GM23338 (cell line): ENCODE measurements around the gene MS4A15.

ENCODE experiments used
- CREB1 ChIP-seq: fragments of 250-450 bp; sonication (Bioruptor Pico); IDR thresholded peaks from 2 replicates; pipeline ENCODE4 v1.5.0; 2020; ENCODE audit warnings: low read depth, mild to moderate bottlenecking, moderate library complexity
- ETS1 ChIP-seq: IDR thresholded peaks from 2 replicates; pipeline ENCODE4 v1.6.1; 2016; ENCODE audit warnings: antibody characterized with exemption
- EZH2 ChIP-seq: fragments of 200-600 bp; sonication (generic); IDR thresholded peaks from one replicate; pipeline ENCODE4 v1.8.0; 2017; ENCODE audit warnings: antibody characterized with exemption, mild to moderate bottlenecking, low read depth; ENCODE audit not compliant: unreplicated experiment
- EZH2phosphoT487 ChIP-seq: fragments of 200-600 bp; sonication (generic); IDR thresholded peaks from one replicate; pipeline ENCODE4 v1.8.1; 2018; ENCODE audit warnings: antibody characterized with exemption; ENCODE audit not compliant: unreplicated experiment
- JUNB ChIP-seq: IDR thresholded peaks from one replicate; pipeline ENCODE4 v1.6.1; 2016; ENCODE audit warnings: antibody characterized with exemption; ENCODE audit not compliant: unreplicated experiment
- NANOG ChIP-seq: IDR thresholded peaks from 2 replicates; pipeline ENCODE4 v1.6.1; 2016; ENCODE audit warnings: antibody characterized with exemption, borderline replicate concordance
- POLR2AphosphoS5 ChIP-seq: IDR thresholded peaks from 2 replicates; pipeline ENCODE4 v1.6.1; 2016; ENCODE audit warnings: antibody characterized with exemption, low read depth
- STAT1 ChIP-seq: IDR thresholded peaks from one replicate; pipeline ENCODE4 v1.6.1; 2016; ENCODE audit warnings: antibody characterized with exemption; ENCODE audit not compliant: unreplicated experiment
- ZNF114 ChIP-seq: fragments of 250-450 bp; sonication (Bioruptor Pico); IDR thresholded peaks from 2 replicates; pipeline ENCODE4 v1.5.0; 2020; ENCODE audit warnings: mild to moderate bottlenecking, moderate library complexity
- ZNF331 ChIP-seq: fragments of 250-450 bp; sonication (Bioruptor Pico); IDR thresholded peaks from 2 replicates; pipeline ENCODE4 v1.5.0; 2020; ENCODE audit warnings: low read depth, mild to moderate bottlenecking, moderate library complexity
- ZNF462 ChIP-seq: fragments of 250-450 bp; sonication (Bioruptor Pico); IDR thresholded peaks from 2 replicates; pipeline ENCODE4 v1.5.0; 2020; ENCODE audit warnings: mild to moderate bottlenecking, moderate library complexity
- TF ChIP-seq, protein P1 (sequence below), 2 experiments: fragments of 200-600 bp in 1 of 2; sonication (generic) in 1 of 2; conservative IDR thresholded peaks; 2 replicates each; pipeline versions ENCODE4 v1.5.1 to v1.6.1; 2016 to 2017; ENCODE audit warnings: antibody characterized with exemption in 2 of 2, low read depth in 2 of 2, mild to moderate bottlenecking in 2 of 2, moderate library complexity in 1 of 2
- TF ChIP-seq, protein P2 (sequence below): IDR thresholded peaks from one replicate; pipeline ENCODE4 v1.6.1; 2018; ENCODE audit warnings: antibody characterized with exemption; ENCODE audit not compliant: unreplicated experiment

- TF ChIP-seq EZH2, result no peak
- TF ChIP-seq JUNB, result no peak
- TF ChIP-seq, protein P1, sequence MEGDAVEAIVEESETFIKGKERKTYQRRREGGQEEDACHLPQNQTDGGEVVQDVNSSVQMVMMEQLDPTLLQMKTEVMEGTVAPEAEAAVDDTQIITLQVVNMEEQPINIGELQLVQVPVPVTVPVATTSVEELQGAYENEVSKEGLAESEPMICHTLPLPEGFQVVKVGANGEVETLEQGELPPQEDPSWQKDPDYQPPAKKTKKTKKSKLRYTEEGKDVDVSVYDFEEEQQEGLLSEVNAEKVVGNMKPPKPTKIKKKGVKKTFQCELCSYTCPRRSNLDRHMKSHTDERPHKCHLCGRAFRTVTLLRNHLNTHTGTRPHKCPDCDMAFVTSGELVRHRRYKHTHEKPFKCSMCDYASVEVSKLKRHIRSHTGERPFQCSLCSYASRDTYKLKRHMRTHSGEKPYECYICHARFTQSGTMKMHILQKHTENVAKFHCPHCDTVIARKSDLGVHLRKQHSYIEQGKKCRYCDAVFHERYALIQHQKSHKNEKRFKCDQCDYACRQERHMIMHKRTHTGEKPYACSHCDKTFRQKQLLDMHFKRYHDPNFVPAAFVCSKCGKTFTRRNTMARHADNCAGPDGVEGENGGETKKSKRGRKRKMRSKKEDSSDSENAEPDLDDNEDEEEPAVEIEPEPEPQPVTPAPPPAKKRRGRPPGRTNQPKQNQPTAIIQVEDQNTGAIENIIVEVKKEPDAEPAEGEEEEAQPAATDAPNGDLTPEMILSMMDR (conservative IDR thresholded peaks at IDR 0.05; ENCODE audit: low read depth in 2 of 2), result no peak
- TF ChIP-seq POLR2AphosphoS5, result no peak
- TF ChIP-seq ZNF331 (CRISPR knock-in tag), result no peak
- no peak for TF ChIP-seq CREB1
- TF ChIP-seq, protein P2, sequence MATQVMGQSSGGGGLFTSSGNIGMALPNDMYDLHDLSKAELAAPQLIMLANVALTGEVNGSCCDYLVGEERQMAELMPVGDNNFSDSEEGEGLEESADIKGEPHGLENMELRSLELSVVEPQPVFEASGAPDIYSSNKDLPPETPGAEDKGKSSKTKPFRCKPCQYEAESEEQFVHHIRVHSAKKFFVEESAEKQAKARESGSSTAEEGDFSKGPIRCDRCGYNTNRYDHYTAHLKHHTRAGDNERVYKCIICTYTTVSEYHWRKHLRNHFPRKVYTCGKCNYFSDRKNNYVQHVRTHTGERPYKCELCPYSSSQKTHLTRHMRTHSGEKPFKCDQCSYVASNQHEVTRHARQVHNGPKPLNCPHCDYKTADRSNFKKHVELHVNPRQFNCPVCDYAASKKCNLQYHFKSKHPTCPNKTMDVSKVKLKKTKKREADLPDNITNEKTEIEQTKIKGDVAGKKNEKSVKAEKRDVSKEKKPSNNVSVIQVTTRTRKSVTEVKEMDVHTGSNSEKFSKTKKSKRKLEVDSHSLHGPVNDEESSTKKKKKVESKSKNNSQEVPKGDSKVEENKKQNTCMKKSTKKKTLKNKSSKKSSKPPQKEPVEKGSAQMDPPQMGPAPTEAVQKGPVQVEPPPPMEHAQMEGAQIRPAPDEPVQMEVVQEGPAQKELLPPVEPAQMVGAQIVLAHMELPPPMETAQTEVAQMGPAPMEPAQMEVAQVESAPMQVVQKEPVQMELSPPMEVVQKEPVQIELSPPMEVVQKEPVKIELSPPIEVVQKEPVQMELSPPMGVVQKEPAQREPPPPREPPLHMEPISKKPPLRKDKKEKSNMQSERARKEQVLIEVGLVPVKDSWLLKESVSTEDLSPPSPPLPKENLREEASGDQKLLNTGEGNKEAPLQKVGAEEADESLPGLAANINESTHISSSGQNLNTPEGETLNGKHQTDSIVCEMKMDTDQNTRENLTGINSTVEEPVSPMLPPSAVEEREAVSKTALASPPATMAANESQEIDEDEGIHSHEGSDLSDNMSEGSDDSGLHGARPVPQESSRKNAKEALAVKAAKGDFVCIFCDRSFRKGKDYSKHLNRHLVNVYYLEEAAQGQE, result no peak
- no peak for TF ChIP-seq ETS1
- no peak for TF ChIP-seq EZH2phosphoT487
- TF ChIP-seq NANOG, result no peak
- no peak for TF ChIP-seq ZNF462
- no peak for TF ChIP-seq ZNF114 (CRISPR knock-in tag)
- TF ChIP-seq STAT1, result no peak
Observed at GRCh38 chr11:60748225-60748624, 8.4 kb upstream of the MS4A15 start.
